NCI-H128 (cell line): ENCODE data around the gene TLE4.

ENCODE experiments used
- DNase-seq: peaks from one replicate; lab custom pipeline; 2025; ENCODE audit not compliant: unreplicated experiment; lab: John Stamatoyannopoulos, UW

Gene TLE4

DNA sequence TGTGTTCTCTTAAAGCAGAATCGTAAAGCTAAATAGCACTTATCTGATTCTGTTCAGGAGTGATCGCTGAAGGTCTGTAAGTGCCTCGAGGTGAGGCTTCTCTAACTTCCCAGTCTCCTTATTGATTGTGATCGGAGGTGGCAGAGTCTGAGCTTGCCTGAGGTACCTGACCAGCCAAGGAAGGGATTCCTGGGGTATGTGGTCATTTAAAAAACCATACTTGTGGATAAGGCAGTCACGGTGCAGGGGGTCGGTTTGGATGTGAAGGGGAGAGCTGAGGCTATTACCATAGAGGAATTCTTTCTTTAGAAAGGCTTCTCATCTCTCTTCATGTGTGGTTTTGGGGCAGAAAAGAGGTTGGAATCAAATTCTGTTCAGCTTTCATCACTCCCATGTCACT lies 193.7 kb downstream of the TLE4 start:
- no peak for DNase-seq

- no peak for DNase-seq
These were observed 194.3 kb downstream of the TLE4 start for GRCh38 chr9:79766091-79766490.

DNA sequence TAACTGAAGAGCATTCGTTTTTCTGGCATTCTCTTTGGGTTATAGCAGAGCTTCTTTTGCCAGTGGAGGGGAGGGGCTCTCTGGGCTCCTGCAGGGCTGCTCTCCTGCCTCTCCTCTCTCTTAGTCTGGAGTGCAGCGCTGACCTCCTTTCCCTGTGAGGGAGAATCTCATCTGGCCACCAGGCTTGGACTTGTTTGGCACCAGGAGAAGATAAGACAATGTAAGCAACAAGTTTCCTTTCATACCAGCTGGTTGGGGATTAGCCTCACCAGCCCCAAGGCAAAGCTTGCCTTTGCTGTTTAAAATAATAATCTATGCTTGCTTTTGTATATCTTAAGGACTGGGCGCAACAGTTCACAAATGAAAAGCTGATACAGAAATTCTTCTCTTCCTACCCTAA lies 196.4 kb downstream of the TLE4 start:
- DNase-seq: no peak

DNA sequence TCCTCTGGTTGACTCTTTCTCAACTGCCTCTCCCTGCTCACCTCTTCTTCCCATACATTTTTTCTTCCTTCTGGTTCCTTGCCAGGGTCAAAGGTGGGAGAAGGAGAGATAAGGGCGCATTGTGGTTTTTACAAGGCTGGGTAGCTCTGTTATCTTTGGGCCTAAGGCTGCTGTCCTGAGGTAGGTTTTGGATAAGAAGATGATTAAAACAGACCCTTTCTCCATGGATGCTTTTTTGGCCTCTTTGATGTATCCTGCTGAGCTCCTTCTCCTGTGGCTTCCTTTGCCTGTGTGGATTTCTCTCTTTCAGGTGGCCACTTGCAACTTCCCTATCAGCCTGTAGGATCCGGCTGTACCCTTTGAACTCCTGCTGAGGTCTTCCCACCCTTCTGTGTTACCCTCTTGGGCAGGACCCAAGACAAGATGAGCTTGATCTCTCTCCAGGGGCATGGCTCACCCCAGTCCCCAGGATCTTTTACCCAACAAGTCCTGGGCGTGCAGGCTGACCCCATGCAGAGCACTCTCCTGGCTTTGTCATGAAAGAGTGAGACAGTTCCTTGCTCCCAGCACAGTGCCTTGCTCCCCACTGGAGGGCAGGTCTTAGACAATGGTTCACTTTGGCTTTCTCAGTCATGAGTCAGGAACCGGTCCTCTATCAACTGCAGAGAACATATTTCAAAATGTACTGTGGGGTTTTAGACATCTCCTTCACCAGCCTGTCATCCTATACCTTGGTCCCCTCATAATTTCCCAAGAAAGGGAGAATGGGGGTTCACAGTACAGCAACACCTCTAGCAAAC lies 197.9 kb downstream of the TLE4 start:
- no peak for DNase-seq

GRCh38 chr9:79774356-79774755 lies 202.6 kb downstream of the TLE4 start:
- no peak for DNase-seq
